ENCODE data around the gene DTD1. TPM values are rescaled to one million over a fixed set of nuclear protein-coding genes. Genes with fewer than 3 reads are reported as not detected.

The DTD1 gene
- total RNA-seq, 6 experiments from 2014 or later, result 5.4 to 21.2 (median 7.5) TPM

- Histone ChIP-seq H3K4me3 (no peak overlapping the region), H3K4me1 (no peaks in the 10 kb centered on the region), H3K27ac (no peak overlapping the region), H3K9me3 (no peaks in the 10 kb centered on the region), H3K27me3 (no peaks in the 10 kb centered on the region), H3K36me3 (no peaks in the 10 kb centered on the region)
- DNase-seq (no peak), ATAC-seq (no peak)
- TF ChIP-seq CTCF (IDR thresholded peaks at IDR 0.05) (no peak), POLR2A (IDR thresholded peaks at IDR 0.05) (no peak)
- 86% methylated on average over 3 of the region's 3 CpGs for WGBS (ENCODE audit: insufficient coverage, low coverage, low lambda C conversion rate, missing lambda C conversion rate)
- intact Hi-C loops (cut with DNase I), result no loop called here
Measured at GRCh38 chr20:18671203-18671710, 83.4 kb downstream of the DTD1 start.

GRCh38 chr20:18672834-18673233 is 85.0 kb downstream of the DTD1 start:
- intact Hi-C loops (cut with DNase I), result no loop called here
- H3K9me3 ChIP-seq, result no peaks in the 10 kb centered on the region
- no peak overlapping the region for H3K4me3 ChIP-seq
- no peaks in the 10 kb centered on the region for H3K27me3 ChIP-seq
- DNase-seq (no peak), ATAC-seq (no peak)
- no peaks in the 10 kb centered on the region for H3K4me1 ChIP-seq
- H3K27ac ChIP-seq, result no peak overlapping the region
- WGBS (ENCODE audit: insufficient coverage, low coverage, low lambda C conversion rate, missing lambda C conversion rate), result 97% methylated on average over 9 of the region's 9 CpGs
- no peak for TF ChIP-seq POLR2A (IDR thresholded peaks at IDR 0.05)
- TF ChIP-seq CTCF (IDR thresholded peaks at IDR 0.05), result no peak
- no peaks in the 10 kb centered on the region for H3K36me3 ChIP-seq

- Histone ChIP-seq H3K27me3 (no peaks in the 10 kb centered on the region), H3K27ac (no peak overlapping the region), H3K36me3 (no peaks in the 10 kb centered on the region), H3K4me3 (no peak overlapping the region), H3K4me1 (no peaks in the 10 kb centered on the region), H3K9me3 (no peaks in the 10 kb centered on the region)
- 96% methylated on average over 4 of the region's 7 CpGs for WGBS (ENCODE audit: insufficient coverage, low coverage, low lambda C conversion rate, missing lambda C conversion rate)
- ATAC-seq (no peak), DNase-seq (no peak)
- TF ChIP-seq CTCF (IDR thresholded peaks at IDR 0.05), result no peak
- TF ChIP-seq POLR2A (IDR thresholded peaks at IDR 0.05), result no peak
- intact Hi-C loops (cut with DNase I), result no loop called here
Measured at GRCh38 chr20:18676396-18676795, 88.5 kb downstream of the DTD1 start.

- no peak overlapping the region for H3K4me3 ChIP-seq
- ATAC-seq, result no peak
- TF ChIP-seq CTCF (IDR thresholded peaks at IDR 0.05) (no peak), POLR2A (IDR thresholded peaks at IDR 0.05) (no peak)
- H3K27ac ChIP-seq, result no peak overlapping the region
- no peaks in the 10 kb centered on the region for H3K9me3 ChIP-seq
- H3K36me3 ChIP-seq, result no peaks in the 10 kb centered on the region
- 84% methylated on average over 4 of the region's 4 CpGs for WGBS (ENCODE audit: insufficient coverage, low coverage, low lambda C conversion rate, missing lambda C conversion rate)
- no peaks in the 10 kb centered on the region for H3K27me3 ChIP-seq
- intact Hi-C loops (cut with DNase I), result no loop called here
- no peak for DNase-seq
- no peaks in the 10 kb centered on the region for H3K4me1 ChIP-seq
Measured at GRCh38 chr20:18677126-18677525, 89.3 kb downstream of the DTD1 start.
